AG04449 (cell line): ENCODE measurements around the gene OSBPL9.

Source experiments
- CTCF ChIA-PET: fragments of 350-600 bp; formaldehyde crosslinking; extraction: SDS; loops from one replicate; lab custom pipeline; 2021; ENCODE audit warnings: antibody characterized with exemption; lab: Yijun Ruan, JAX
- POLR2A ChIA-PET: fragments of 400-600, 350-600 bp; formaldehyde crosslinking; extraction: SDS; loops from one replicate; lab custom pipeline; 2020; ENCODE audit warnings: antibody characterized with exemption, inconsistent platforms; lab: Yijun Ruan, JAX
- DNase-seq: peaks from one replicate; pipeline ENCODE4 v3.0.0-alpha.2; 2010; ENCODE audit warnings: low read depth, low spot score
- H3K4me3 ChIP-seq: 2 replicates; pipeline ENCODE4 v1.5.1; 2011; ENCODE audit warnings: low read depth, mild to moderate bottlenecking, control low read depth, low read length
- CTCF ChIP-seq: IDR thresholded peaks from one replicate; pipeline ENCODE4 v1.5.1; 2011; ENCODE audit warnings: mild to moderate bottlenecking, moderate library complexity, low read length, control low read depth, inconsistent platforms; ENCODE audit not compliant: insufficient read depth; ENCODE audit errors: missing control alignments

The OSBPL9 gene

GRCh38 chr1:51750729-51751128 is 133.8 kb downstream of the OSBPL9 start:
- POLR2A ChIA-PET, result no interaction called here
- H3K4me3 ChIP-seq, result no peak overlapping the region
- no peak for DNase-seq
- CTCF ChIA-PET, result interaction anchor here (8.7 kb wide), 1 partner anchor 17 kb away, joined by 58 read pairs; no protein-coding TSS in a partner anchor
- no peak for TF ChIP-seq CTCF

- no peak overlapping the region for H3K4me3 ChIP-seq
- ChIA-PET POLR2A (no interaction called here), CTCF (interaction anchor here (8.7 kb wide), 1 partner anchor 16 kb away, joined by 58 read pairs; no protein-coding TSS in a partner anchor)
- TF ChIP-seq CTCF, result no peak
- DNase-seq, result no peak
Measured at GRCh38 chr1:51752073-51752948, 135.4 kb downstream of the OSBPL9 start.

GRCh38 chr1:51753969-51754368 is 137.1 kb downstream of the OSBPL9 start:
- POLR2A ChIA-PET, result no interaction called here
- DNase-seq, result no peak
- TF ChIP-seq CTCF, result no peak
- CTCF ChIA-PET, result interaction anchor here (1.6 to 8.7 kb wide), 2 partner anchors 14 to 127 kb away, joined by 5 to 58 read pairs; no protein-coding TSS in a partner anchor
- H3K4me3 ChIP-seq, result no peak overlapping the region

GRCh38 chr1:51754666-51755065 is 137.8 kb downstream of the OSBPL9 start:
- CTCF ChIA-PET, result interaction anchor here (1.6 to 8.7 kb wide), 2 partner anchors 13 to 128 kb away, joined by 5 to 58 read pairs; no protein-coding TSS in a partner anchor
- TF ChIP-seq CTCF, result no peak
- H3K4me3 ChIP-seq, result no peak overlapping the region
- no peak for DNase-seq
- POLR2A ChIA-PET, result no interaction called here

- ChIA-PET CTCF (interaction anchor here (1.6 to 8.7 kb wide), 2 partner anchors 12 to 128 kb away, joined by 5 to 58 read pairs; no protein-coding TSS in a partner anchor), POLR2A (no interaction called here)
- no peak for DNase-seq
- H3K4me3 ChIP-seq, result no peak overlapping the region
- TF ChIP-seq CTCF, result no peak
Measured at GRCh38 chr1:51755437-51755836, 138.5 kb downstream of the OSBPL9 start.

GRCh38 chr1:51756290-51756689 is 139.4 kb downstream of the OSBPL9 start:
- ChIA-PET CTCF (interaction anchor here (8.7 kb wide), 1 partner anchor 12 kb away, joined by 58 read pairs; no protein-coding TSS in a partner anchor), POLR2A (no interaction called here)
- H3K4me3 ChIP-seq, result no peak overlapping the region
- no peak for TF ChIP-seq CTCF
- DNase-seq, result no peak
